Choroid plexus epithelial cell (primary cell): Measurements from ENCODE around the gene ZNF416.

ENCODE experiments used
- DNase-seq: peaks from one replicate; pipeline ENCODE4 v3.0.0-alpha.2; 2010; ENCODE audit warnings: low read depth
- H3K4me3 ChIP-seq: 2 replicates; pipeline ENCODE4 v1.5.1; 2011; ENCODE audit warnings: low read depth, mild to moderate bottlenecking, control low read depth, low read length, moderate library complexity
- TF ChIP-seq, protein P1 (sequence below): conservative IDR thresholded peaks from 2 replicates; pipeline ENCODE4 v1.5.1; 2011; ENCODE audit warnings: low read depth, mild to moderate bottlenecking, control low read depth, inconsistent platforms, low read length, moderate library complexity

The ZNF416 gene

DNA sequence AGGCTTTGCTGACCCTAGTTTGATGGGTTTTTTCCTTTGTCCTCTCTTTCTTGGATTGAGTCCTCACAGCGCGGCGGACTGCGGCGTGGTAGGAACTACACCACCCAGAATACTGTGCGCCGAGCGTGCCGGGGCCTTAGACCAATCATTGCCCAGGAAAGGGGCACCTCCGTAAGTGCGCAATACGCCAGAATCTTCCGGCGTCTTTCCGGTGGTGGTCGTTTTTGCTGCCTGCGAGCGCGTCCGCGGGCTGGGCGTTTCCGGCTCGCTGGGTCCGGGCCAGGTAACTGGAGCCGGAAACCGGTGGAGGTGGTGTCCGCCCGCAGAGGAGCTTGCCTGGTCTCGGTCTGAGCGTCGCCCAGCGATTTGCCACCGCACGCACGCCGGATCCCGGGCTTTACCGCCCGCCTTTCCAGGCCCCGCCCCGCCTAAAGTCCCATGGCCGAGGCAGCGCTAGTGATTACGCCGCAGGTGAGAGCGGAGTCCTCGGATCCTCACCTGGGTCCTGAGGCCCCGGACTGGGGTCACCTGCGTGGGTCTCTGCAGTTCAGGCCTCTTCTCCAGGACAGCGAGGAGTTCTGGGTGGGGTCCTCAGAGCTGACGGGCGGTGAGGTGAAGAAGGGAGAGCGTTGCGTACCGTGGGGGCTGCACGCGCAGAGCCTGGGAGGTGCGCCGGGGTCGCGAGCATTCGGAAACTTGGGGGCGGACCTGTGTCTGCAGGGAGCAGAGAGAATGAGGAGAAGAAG lies 51.4 kb downstream of the ZNF416 start, which contains the start of gene ZNF549:
ZNF549 (plus strand) TSS at position 221 of the 746 bp plus-strand sequence; CDS start at position 439, 218 bp downstream.
- peak; percentile 94 for DNase-seq
- H3K4me3 ChIP-seq, result peak within 1 kb of the TSS; percentile 97
- TF ChIP-seq, protein P1, sequence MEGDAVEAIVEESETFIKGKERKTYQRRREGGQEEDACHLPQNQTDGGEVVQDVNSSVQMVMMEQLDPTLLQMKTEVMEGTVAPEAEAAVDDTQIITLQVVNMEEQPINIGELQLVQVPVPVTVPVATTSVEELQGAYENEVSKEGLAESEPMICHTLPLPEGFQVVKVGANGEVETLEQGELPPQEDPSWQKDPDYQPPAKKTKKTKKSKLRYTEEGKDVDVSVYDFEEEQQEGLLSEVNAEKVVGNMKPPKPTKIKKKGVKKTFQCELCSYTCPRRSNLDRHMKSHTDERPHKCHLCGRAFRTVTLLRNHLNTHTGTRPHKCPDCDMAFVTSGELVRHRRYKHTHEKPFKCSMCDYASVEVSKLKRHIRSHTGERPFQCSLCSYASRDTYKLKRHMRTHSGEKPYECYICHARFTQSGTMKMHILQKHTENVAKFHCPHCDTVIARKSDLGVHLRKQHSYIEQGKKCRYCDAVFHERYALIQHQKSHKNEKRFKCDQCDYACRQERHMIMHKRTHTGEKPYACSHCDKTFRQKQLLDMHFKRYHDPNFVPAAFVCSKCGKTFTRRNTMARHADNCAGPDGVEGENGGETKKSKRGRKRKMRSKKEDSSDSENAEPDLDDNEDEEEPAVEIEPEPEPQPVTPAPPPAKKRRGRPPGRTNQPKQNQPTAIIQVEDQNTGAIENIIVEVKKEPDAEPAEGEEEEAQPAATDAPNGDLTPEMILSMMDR, result no peak
